ENCODE measurements around the gene IFRD2.
A peak's percentile ranks its signal among the peaks of the same experiment; 100 is the strongest.

Gene IFRD2

DNA sequence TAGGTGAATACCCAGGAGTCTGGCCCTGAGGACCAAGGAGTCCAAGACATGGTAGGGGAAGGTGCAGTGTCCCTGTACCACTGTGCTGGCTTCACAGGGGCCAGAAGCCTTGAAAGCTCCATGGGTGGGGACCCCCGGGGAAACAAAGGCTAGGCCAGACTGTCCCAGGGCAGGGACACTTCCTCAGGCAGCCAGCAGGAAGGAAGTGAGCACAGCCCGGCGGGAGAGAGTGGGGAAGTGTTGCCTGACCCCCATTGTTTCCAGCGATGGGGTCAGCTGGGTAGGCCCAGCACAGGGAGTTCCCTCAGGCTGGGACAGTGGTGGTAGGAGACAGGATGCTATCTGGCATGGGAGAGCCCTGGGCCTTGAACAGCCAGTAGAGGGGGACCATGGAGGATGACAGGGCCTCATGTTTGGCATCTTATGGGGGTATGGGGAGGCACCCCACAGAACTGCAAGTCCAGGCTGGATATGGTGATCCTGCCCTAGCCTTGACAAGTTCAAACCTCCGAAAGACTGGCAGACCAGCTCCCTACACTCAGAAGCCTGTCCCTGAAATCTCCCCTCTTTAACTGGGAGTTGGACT lies 31.5 kb upstream of the IFRD2 start:
- TF ChIP-seq, protein P1, sequence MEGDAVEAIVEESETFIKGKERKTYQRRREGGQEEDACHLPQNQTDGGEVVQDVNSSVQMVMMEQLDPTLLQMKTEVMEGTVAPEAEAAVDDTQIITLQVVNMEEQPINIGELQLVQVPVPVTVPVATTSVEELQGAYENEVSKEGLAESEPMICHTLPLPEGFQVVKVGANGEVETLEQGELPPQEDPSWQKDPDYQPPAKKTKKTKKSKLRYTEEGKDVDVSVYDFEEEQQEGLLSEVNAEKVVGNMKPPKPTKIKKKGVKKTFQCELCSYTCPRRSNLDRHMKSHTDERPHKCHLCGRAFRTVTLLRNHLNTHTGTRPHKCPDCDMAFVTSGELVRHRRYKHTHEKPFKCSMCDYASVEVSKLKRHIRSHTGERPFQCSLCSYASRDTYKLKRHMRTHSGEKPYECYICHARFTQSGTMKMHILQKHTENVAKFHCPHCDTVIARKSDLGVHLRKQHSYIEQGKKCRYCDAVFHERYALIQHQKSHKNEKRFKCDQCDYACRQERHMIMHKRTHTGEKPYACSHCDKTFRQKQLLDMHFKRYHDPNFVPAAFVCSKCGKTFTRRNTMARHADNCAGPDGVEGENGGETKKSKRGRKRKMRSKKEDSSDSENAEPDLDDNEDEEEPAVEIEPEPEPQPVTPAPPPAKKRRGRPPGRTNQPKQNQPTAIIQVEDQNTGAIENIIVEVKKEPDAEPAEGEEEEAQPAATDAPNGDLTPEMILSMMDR (IDR thresholded peaks at IDR 0.05; ENCODE audit: insufficient read depth, missing control alignments), result no peak
- DNase-seq (ENCODE audit: insufficient read length, low spot score) (no peak), FAIRE-seq (no peak)

DNA sequence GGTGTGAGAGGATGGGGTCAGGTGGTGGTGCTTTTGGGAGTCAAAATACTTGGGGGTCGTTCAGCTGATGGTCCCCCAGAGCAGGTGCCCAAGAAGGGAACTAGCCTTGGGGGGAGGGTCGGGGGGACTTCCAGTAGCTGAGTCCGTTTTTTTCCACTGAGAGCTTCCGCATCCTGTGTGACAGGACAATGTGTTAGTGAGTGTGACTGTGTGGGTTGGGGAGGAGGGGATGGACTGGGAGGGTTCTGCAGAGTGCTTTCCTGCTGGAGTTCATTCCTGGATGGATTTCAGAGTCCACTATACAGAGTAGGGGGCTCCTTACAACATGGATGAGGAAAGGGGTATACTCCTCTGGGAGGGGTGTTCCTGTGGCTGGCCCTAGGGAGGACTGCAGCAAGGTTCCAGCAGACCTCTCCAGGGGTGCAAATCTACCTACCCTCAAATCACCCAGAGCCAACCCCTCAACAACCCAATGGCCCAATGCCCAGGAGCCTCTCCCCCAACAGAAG lies 30.9 kb upstream of the IFRD2 start:
- no peak for FAIRE-seq
- no peak for DNase-seq (ENCODE audit: insufficient read length, low spot score)
- TF ChIP-seq, protein P1 (IDR thresholded peaks at IDR 0.05; ENCODE audit: insufficient read depth, missing control alignments), result no peak

DNA sequence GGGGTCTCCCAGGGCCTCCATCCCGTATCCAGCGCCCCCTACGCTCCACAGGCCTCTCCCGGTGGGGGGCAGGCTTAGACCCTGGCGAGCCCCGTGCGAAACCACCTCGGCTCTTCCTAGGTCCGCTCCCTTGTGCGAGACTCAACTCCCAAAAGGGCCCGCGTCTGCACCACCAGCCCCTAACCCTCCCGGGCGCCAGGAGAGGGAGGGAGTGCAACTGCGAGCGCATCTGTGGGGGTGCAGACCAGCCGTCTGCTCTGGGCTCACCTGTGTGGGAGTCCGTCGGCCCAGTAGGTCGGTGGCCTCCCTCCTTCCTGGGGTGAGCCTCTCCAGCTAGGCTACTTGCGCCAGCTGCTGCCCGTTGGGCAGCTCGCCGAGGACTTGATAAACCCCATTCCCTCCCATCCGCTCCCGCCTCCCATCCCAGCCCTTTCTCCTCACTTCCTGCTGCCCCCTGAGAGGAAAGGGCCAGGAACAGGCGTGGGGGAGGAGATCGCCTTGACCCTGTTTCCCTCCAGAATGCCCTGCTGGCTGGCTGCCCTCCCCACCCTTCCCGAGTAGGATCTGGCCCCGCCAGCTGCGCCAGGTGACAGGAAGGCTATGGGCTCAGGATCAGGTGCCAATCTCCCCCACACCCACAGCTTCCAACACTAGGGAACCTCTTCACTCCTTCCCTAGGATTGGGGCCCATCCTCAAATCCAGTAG lies 30.3 kb upstream of the IFRD2 start, which contains the start of gene HYAL2:
Gene HYAL2, minus strand, starts transcription at position 360 of the 706 bp plus-strand sequence. CDS start 2,256 bp downstream, outside the sequence.
- DNase-seq (ENCODE audit: insufficient read length, low spot score) (no peak), FAIRE-seq (no peak)
- TF ChIP-seq, protein P1 (IDR thresholded peaks at IDR 0.05; ENCODE audit: insufficient read depth, missing control alignments), result peak; percentile 4

DNA sequence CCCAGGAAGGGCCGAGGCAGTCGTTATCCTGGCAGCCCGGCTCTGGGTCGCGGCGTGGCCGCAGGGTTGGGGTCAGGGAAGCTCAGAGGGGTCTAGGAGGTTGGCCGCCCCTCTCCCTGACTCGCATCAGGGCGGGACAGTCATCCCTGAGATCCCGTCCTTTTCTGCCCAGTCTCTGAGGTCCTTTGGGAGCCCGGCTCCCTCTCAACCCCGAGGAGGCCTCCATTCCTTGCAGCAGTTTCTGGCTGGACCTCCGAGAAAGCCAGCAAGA lies 29.8 kb upstream of the IFRD2 start:
- no peak for DNase-seq (ENCODE audit: insufficient read length, low spot score)
- no peak for FAIRE-seq
- TF ChIP-seq, protein P1 (IDR thresholded peaks at IDR 0.05; ENCODE audit: insufficient read depth, missing control alignments), result no peak

DNA sequence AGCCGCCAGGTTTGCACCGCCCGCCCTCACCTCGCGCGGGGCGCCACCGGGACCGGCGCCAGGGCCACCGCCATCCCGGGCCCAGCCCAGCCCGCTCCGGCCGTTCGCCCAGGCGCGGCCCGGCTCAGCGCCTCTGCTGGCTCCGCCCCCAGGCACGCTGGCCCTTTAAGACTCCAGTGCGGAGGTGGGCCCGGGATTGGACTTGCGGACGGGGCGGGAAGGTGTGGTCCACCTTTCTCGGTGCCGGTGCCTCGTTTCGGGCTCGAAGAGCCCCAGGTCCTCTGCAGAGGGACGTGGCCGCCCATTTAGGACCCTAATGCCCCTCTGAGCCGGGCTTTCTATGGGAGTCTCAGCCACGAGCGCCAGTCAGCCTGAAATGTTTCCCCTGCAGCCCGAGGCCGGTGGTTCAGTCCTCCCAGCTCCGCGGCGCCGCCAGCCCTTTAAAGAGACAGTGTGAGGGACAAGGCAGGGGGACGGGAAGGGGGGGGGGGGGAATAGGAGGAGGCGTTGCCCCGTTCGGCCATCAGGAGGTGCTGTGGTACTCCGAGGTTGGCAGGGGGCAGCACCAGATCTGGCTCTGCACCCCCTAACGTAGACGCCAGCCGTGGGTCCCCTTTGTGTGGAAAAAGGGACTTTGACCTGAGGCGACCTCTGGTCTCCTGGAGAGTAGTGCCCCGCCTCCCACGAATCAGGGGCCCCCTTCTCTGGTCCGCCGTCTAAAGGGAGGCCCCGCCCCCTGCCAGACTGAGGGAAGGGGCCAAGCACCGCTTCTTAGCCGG lies 29.3 kb upstream of the IFRD2 start:
- DNase-seq (ENCODE audit: insufficient read length, low spot score) (peak; percentile 92), FAIRE-seq (no peak)

DNA sequence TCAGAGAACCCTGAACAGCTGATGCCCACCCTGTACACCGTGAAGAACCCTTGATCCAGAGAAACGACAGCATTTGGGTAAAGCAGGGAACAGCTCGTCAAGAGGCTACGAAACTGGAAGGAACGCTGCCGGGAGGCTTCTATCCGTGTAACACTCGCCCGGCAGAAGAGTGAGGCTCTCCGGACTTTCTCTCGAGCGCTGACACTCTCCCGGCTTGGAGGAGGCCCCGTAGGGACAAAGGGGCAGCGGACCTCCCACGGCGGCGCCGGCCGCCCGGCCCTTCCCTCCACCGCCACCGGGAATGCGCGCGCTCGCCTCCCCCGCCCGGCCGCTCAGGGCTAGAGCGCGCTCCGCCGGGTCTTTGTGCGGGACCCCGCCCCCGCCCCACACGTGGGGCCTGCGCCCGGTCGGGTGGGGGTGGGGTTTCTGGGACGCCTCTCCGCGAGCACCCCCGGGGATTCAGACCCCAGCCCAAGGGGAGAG lies 28.7 kb upstream of the IFRD2 start:
- TF ChIP-seq, protein P1 (IDR thresholded peaks at IDR 0.05; ENCODE audit: insufficient read depth, missing control alignments), result no peak
- no peak for FAIRE-seq
- peak; percentile 61 for DNase-seq (ENCODE audit: insufficient read length, low spot score)

More for the DNA sequence above, 29.3 kb upstream of the IFRD2 start:
- TF ChIP-seq, protein P1 (IDR thresholded peaks at IDR 0.05; ENCODE audit: insufficient read depth, missing control alignments), result peak; percentile 49
